ENCODE results near the gene TSHZ2. TPM values are rescaled to one million over a fixed set of nuclear protein-coding genes. Genes with fewer than 3 reads are reported as not detected.

The TSHZ2 gene
- total RNA-seq, 3 donors from 2014 or later, result 8.1 to 19.3 (median 8.4) TPM

DNA sequence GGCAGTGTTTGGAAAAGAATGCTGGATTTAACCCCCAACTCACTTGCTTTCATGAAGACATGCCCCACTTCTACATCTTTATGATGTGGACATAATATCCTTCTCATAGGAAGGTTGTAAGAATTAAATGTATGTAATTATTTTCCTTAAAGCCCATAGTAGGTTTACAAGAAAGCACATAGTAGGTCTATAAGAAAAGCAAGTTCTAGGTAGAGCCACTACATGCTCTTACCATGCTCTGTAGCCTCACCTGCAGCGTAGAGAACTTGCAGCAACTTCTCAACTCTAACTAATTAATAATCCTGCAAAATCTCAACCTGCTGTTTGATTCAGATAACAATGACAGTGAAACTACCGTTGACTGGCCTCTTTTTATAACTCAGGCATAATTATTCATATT lies 288.4 kb downstream of the TSHZ2 start:
- no peak overlapping the region for H3K4me3 Mint-ChIP-seq
- H3K27me3 Mint-ChIP-seq (ENCODE audit: low read depth), result peaks cover 3% of the 10 kb centered on the region
- H3K9me3 Mint-ChIP-seq, result no peaks in the 10 kb centered on the region

DNA sequence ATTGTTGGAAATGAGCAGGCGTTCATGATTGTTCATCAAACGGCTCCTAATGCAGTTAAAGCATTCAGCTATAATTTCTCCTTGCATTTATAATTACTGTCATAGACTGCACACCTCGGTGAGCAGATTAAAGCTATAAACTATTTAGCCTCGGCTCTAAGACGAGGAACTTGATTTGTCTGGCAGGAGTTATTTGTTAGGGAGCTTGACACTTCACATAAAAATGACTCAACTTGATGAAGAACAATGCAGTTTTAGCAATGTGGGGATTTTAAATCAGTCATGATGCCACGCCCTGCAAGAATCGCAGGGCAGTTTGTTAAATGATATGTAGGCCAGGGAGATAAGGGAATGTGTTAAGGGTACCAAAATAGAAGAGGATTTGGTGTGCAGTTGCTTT lies 290.2 kb downstream of the TSHZ2 start:
- no peaks in the 10 kb centered on the region for H3K4me1 Mint-ChIP-seq (ENCODE audit: low read depth)
- H3K36me3 Mint-ChIP-seq (ENCODE audit: insufficient read depth), result peaks cover 8% of the 10 kb centered on the region

More for the DNA sequence above, 288.4 kb downstream of the TSHZ2 start:
- ATAC-seq (no peak), DNase-seq (no peak)
- Mint-ChIP-seq H3K36me3 (ENCODE audit: insufficient read depth) (peaks cover 12% of the 10 kb centered on the region), H3K4me1 (ENCODE audit: low read depth) (no peaks in the 10 kb centered on the region)

DNA sequence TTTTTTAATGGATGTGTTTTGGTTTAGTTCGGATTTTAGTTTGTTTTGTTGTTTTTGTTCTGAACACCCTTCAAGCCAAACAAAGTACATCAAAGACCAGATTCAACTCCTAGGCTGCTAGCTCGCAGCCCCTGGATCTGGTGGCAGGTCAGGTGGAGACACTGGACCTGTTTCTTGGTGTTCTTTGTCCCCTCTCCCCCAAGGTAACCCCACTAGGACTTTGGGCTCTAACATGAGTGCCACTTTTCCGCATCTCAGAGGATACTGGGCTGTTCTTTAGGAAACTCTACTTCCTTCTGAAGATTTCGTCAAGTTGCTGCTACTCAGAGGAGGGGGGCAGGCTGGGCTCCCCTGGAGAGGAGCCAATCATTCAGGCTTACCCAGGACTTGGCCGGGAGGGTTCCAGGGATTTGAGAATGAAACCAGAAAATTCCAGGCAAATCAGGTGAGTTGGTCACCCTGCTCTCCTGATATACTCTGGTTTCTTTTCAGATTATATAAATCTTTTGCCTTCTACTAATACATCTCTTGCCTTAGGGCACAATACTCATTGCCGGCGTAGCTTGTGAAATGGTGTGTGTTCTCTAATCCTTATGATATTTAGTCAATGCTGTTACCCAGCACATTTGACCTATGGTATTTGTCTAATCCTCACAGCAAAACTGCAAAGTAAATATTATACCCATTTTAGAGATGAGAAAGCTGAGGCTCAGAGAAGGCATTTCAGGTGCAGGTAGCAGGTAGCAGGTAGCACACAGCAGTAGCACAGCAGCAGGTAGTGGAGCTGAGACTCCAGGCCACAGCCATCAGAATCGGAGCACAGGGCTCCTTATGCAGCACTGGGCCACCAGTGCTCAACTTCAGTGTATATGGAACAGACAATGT lies 291.6 kb downstream of the TSHZ2 start:
- DNase-seq, result no peak
- no peak for ATAC-seq
- H3K9me3 Mint-ChIP-seq, result no peaks in the 10 kb centered on the region
- H3K4me3 Mint-ChIP-seq, result no peak overlapping the region
- H3K4me1 Mint-ChIP-seq (ENCODE audit: low read depth), result no peaks in the 10 kb centered on the region
- peaks cover 3% of the 10 kb centered on the region for H3K27me3 Mint-ChIP-seq (ENCODE audit: low read depth)
- peaks cover 6% of the 10 kb centered on the region for H3K36me3 Mint-ChIP-seq (ENCODE audit: insufficient read depth)

More for the DNA sequence above, 290.2 kb downstream of the TSHZ2 start:
- no peaks in the 10 kb centered on the region for H3K9me3 Mint-ChIP-seq
- DNase-seq (no peak), ATAC-seq (no peak)
- no peak overlapping the region for H3K4me3 Mint-ChIP-seq
- peaks cover 3% of the 10 kb centered on the region for H3K27me3 Mint-ChIP-seq (ENCODE audit: low read depth)

DNA sequence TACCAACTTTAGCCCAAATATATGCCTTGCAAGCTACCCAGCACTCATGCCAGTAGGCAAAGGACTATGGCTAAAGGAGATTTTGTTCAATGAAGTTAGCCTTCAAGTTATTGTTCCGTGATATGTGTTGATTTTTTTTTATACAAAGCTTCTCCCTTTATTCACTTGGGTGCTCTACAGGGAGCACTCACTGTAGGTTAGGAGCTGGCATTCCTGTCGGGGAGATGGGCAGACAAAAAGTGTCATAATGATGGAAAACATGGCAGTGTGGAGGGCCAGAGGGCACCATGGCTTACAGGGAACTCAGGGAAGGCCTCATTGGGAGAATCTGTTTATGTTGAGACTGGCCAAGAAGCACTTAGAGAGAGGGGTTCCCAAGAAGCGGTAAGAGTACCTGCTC lies 292.4 kb downstream of the TSHZ2 start:
- Mint-ChIP-seq H3K9me3 (no peaks in the 10 kb centered on the region), H3K27me3 (ENCODE audit: low read depth) (peaks cover 3% of the 10 kb centered on the region), H3K36me3 (ENCODE audit: insufficient read depth) (peaks cover 6% of the 10 kb centered on the region), H3K4me3 (no peak overlapping the region), H3K4me1 (ENCODE audit: low read depth) (no peaks in the 10 kb centered on the region)
- DNase-seq (no peak), ATAC-seq (no peak)

DNA sequence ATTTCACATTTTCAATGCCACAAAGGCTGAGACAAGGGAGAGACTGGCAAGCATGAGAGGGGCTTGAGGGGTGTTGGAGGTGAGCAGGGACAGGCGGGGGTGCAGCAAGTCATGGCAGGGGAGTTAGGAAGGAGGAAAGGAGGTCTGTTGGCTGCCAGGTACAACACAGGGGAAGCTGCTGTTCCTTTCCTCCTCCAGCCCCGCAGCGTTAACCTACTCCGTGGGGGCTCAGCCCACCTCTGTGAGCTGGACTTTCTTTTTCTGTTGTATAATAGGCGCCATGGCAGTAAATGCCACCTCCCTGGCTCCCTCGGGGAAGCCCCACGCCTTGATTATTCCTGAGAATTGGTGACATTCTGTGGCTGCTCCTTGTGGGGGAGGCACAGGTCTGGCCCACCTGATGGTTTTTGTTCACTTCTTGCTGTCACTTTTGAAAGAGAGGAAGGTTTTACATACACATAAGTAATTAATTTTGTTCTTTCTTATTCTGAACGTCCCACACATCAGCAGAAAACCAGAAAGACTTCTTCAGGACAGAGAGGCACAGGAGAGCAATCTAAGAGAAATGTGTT lies 293.2 kb downstream of the TSHZ2 start:
- peaks cover 4% of the 10 kb centered on the region for H3K36me3 Mint-ChIP-seq (ENCODE audit: insufficient read depth)

DNA sequence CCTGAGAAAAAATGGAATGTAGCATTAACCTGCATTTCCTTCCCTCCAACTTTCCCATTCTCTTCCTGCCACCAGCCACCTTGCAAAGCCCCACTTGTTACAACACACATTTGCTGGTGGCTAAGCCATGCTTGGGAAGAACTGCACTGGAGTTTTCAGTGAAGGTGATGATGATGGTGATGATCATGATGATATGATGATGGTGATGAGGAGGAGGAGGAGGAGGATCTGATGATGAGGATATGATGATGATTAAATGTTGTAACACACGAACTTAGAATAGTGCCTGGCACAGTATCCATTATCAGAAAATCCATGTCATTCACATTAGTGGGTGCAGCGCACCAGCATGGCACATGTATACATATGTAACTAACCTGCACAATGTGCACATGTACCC lies 297.2 kb downstream of the TSHZ2 start:
- ATAC-seq (no peak), DNase-seq (no peak)
- Mint-ChIP-seq H3K36me3 (ENCODE audit: insufficient read depth) (peaks cover 11% of the 10 kb centered on the region), H3K27me3 (ENCODE audit: low read depth) (peaks cover 11% of the 10 kb centered on the region), H3K9me3 (no peaks in the 10 kb centered on the region), H3K4me1 (ENCODE audit: low read depth) (no peaks in the 10 kb centered on the region), H3K4me3 (no peak overlapping the region)

More for the DNA sequence above, 293.2 kb downstream of the TSHZ2 start:
- ATAC-seq (no peak), DNase-seq (no peak)
- Mint-ChIP-seq H3K4me3 (no peak overlapping the region), H3K27me3 (ENCODE audit: low read depth) (peaks cover 3% of the 10 kb centered on the region), H3K4me1 (ENCODE audit: low read depth) (no peaks in the 10 kb centered on the region), H3K9me3 (no peaks in the 10 kb centered on the region)

DNA sequence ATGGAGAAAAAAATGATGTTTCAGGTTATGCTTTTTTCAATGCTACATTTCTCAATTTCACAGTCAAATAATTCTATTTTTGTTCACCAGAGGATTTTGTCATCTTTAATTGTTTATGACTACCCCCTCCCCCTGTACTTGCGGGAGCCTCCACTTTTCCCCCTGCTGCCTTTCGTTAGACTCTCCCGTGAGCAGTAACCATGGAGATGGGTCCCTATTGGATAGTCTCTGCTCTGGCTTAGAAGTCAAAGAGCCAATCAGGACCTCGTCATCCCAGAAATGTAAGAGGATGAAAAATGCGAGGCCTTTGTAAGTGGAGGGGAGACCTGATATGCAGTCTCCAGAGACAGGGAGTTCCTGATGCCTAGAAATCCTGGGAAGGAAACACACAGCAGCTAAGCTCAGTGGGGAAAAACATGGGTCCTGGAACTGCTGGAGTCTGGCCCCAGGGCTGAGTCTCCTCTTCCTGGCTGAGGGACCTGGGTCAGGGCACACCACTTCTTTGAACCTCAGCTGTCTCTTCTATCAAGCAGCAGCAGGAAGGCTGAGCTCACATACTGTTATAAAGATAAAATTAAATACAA lies 298.7 kb downstream of the TSHZ2 start:
- Mint-ChIP-seq H3K4me1 (ENCODE audit: low read depth) (no peaks in the 10 kb centered on the region), H3K36me3 (ENCODE audit: insufficient read depth) (peaks cover 10% of the 10 kb centered on the region), H3K27me3 (ENCODE audit: low read depth) (peaks cover 8% of the 10 kb centered on the region), H3K4me3 (no peak overlapping the region), H3K9me3 (no peaks in the 10 kb centered on the region)
- ATAC-seq, result no peak
- no peak for DNase-seq

DNA sequence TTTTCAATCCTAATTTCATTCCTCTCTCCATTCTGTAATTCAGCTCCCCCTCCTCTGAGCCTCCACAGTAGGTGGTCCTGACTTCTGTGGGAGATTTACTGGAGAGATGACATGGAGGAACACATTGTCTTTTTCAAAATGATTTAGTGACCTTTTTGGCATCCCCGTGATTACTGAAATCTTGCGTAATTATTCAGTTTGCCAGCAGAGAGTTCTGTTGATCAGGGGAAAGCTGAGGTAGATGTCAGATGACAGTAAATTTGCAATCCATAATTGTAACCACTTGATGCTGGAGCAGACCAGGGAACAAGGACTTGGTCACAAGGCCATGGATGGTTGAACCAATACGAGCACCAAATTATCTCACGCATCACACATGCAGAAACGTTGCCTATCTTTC lies 302.2 kb downstream of the TSHZ2 start:
- H3K4me1 Mint-ChIP-seq (ENCODE audit: low read depth), result no peaks in the 10 kb centered on the region
- no peak for DNase-seq
- H3K36me3 Mint-ChIP-seq (ENCODE audit: insufficient read depth), result peaks cover 12% of the 10 kb centered on the region
- H3K27me3 Mint-ChIP-seq (ENCODE audit: low read depth), result peaks cover 8% of the 10 kb centered on the region
- no peak overlapping the region for H3K4me3 Mint-ChIP-seq
- no peaks in the 10 kb centered on the region for H3K9me3 Mint-ChIP-seq
- ATAC-seq, result no peak

DNA sequence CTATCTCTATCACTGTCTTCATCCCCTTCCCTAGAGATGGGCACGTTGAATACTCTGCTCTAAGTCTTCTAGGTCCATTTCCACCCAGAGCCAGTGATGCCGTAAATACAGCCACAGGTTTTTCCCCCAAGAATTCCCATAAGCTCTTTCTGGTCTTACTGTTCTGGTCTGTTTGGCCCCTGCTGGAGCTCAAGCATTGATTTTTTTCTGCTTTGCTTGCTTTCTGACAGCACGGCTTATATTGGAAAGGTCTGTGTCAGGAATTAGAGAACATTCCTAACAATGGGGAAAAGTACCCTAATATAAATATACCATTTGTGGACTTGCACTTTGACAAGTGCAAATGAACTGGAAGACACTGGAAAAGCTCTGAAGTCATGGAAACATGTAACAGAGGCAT lies 302.6 kb downstream of the TSHZ2 start:
- DNase-seq (no peak), ATAC-seq (no peak)
- H3K4me3 Mint-ChIP-seq, result no peak overlapping the region
- H3K9me3 Mint-ChIP-seq, result no peaks in the 10 kb centered on the region
- H3K4me1 Mint-ChIP-seq (ENCODE audit: low read depth), result no peaks in the 10 kb centered on the region
- H3K27me3 Mint-ChIP-seq (ENCODE audit: low read depth), result peaks cover 8% of the 10 kb centered on the region
- H3K36me3 Mint-ChIP-seq (ENCODE audit: insufficient read depth), result peaks cover 16% of the 10 kb centered on the region

DNA sequence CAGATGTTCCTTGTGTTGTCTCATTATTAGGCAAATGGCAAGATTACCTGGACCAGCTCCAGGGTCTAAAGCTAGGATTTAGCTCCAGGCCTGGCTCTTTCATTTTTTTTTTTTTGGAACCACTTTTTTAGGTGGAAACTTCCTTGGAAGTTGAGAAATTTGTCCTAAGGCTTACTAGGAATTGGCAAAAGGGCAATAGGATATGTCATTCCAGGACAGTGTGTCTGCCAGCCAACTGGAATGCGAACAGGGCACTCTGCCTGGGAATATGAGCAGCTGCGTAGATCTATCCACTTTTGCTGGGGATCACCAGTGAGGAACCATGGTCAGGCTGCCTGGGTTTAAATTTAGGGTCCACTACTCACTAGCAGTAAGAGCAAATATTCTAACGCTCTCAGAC lies 304.0 kb downstream of the TSHZ2 start:
- no peak overlapping the region for H3K4me3 Mint-ChIP-seq
- no peaks in the 10 kb centered on the region for H3K9me3 Mint-ChIP-seq
- peaks cover 8% of the 10 kb centered on the region for H3K27me3 Mint-ChIP-seq (ENCODE audit: low read depth)
- peaks cover 16% of the 10 kb centered on the region for H3K36me3 Mint-ChIP-seq (ENCODE audit: insufficient read depth)
- DNase-seq (no peak), ATAC-seq (no peak)
- no peaks in the 10 kb centered on the region for H3K4me1 Mint-ChIP-seq (ENCODE audit: low read depth)

DNA sequence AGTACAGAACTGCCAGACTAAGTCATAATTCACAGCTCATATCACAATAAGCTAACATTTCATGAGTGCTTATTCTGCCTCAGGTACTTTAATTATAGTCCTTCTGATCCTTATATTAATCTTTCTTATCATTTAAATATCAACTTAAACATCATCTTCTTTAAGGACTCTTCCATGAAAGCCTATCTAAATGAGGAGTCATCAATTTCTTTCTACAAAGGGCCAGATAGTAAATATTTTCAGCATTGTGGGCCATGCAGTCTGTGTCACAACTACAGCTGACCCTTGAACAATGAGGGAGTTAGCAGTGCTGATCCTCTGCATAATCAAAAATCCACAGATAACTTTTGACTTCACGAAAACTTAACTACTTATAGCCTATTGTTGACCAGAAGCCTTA lies 306.4 kb downstream of the TSHZ2 start:
- Mint-ChIP-seq H3K36me3 (ENCODE audit: insufficient read depth) (peaks cover 9% of the 10 kb centered on the region), H3K4me1 (ENCODE audit: low read depth) (no peaks in the 10 kb centered on the region), H3K9me3 (no peaks in the 10 kb centered on the region), H3K4me3 (no peak overlapping the region), H3K27me3 (ENCODE audit: low read depth) (no peaks in the 10 kb centered on the region)
- ATAC-seq, result no peak
- no peak for DNase-seq

DNA sequence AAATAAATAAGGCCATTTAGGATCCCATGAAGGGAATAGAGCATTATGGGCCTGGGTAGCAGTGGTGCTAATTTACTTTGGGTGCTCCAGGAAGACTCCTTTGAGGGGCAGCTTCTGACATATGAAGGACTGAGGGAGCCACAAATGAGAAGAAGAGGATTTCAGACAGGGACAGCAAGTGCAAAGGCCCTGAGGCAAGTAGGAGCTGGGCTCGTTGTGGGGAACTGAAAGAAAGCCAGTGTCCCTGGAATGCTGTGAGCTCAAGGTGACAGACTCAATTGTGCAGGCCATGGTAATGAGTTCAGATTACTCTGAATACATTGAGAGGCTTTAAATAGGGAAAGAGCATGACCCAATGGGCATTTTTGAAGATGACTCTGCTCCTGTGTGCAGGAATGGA lies 307.6 kb downstream of the TSHZ2 start:
- H3K9me3 Mint-ChIP-seq, result no peaks in the 10 kb centered on the region
- DNase-seq (no peak), ATAC-seq (no peak)
- no peaks in the 10 kb centered on the region for H3K4me1 Mint-ChIP-seq (ENCODE audit: low read depth)
- H3K36me3 Mint-ChIP-seq (ENCODE audit: insufficient read depth), result peaks cover 8% of the 10 kb centered on the region
- H3K4me3 Mint-ChIP-seq, result no peak overlapping the region
- no peaks in the 10 kb centered on the region for H3K27me3 Mint-ChIP-seq (ENCODE audit: low read depth)

DNA sequence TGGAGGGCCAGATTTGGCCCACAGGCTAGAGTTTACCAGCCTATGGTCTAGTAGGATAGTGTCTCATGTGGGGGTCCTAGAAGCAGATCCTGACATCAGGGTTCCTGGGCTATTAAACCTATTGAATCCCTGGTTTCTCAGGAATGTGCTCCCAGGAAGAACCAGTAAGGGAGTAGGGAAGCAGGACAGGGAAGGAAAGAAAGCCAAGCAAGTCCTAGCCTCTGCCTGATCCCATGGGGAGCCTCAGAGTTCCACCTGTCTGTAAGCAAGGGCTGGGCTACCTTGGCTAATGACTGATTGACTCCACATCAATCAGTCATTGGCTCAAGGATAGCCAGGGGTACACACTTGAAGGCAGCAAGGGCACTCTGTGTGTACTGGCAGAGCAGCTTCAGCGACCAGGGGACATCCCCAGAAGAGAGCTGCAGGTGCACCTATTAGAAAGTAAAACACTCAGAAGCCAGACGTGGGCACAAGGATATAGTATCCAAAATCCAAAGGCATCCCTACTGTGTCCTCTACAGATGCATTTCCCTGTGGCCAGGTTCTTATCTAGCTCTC lies 309.5 kb downstream of the TSHZ2 start:
- no peaks in the 10 kb centered on the region for H3K27me3 Mint-ChIP-seq (ENCODE audit: low read depth)
- no peak for ATAC-seq
- H3K4me3 Mint-ChIP-seq, result no peak overlapping the region
- H3K9me3 Mint-ChIP-seq, result no peaks in the 10 kb centered on the region
- no peaks in the 10 kb centered on the region for H3K4me1 Mint-ChIP-seq (ENCODE audit: low read depth)
- no peak for DNase-seq
- H3K36me3 Mint-ChIP-seq (ENCODE audit: insufficient read depth), result peaks cover 11% of the 10 kb centered on the region

DNA sequence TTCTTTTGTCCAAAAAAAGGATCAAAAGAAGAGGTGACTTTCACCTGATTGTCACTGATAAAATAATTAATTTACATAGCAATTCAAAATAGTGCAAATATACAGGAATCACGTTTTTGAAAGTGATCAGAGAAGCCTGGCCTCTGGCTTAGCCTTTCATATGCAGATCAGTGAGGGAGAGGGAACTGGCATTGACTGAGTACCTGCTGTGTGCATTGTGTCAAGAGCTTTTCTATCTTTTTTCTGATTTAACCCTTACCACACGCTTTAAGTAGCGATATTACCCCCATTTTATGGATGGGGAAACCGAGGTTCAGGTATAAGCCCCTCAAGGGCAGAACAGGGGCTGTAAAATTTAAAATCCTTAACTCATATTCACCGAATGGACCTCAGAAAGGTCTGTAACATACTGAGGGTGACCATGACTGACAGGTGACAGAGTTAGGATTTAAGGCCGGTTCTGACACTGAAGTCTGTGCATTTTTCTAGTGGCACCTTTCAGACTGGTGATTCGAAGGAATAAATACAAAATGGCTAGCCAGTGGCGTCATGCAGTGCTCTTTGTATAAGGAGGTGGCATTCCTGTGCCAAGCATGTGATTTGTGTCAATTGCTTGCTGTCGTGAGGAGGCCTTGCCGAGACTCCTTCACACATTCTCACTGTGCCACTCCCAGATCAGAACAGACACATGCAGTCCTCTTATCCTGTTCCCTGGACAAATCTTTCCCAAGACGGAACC lies 310.2 kb downstream of the TSHZ2 start:
- Mint-ChIP-seq H3K36me3 (ENCODE audit: insufficient read depth) (peaks cover 14% of the 10 kb centered on the region), H3K9me3 (no peaks in the 10 kb centered on the region), H3K4me3 (no peak overlapping the region), H3K27me3 (ENCODE audit: low read depth) (no peaks in the 10 kb centered on the region), H3K4me1 (ENCODE audit: low read depth) (no peaks in the 10 kb centered on the region)
- ATAC-seq (no peak), DNase-seq (no peak)
